GM21528 (cell line): Measurements from ENCODE around the gene CFAP100.

ENCODE experiments used
- ATAC-seq: cut with Tn5 transposase; IDR thresholded peaks from one replicate; pipeline ENCODE4 v1.9.1; 2021; ENCODE audit warnings: mild to moderate bottlenecking, moderate library complexity; ENCODE audit not compliant: unreplicated experiment, low FRiP score

Gene CFAP100

DNA sequence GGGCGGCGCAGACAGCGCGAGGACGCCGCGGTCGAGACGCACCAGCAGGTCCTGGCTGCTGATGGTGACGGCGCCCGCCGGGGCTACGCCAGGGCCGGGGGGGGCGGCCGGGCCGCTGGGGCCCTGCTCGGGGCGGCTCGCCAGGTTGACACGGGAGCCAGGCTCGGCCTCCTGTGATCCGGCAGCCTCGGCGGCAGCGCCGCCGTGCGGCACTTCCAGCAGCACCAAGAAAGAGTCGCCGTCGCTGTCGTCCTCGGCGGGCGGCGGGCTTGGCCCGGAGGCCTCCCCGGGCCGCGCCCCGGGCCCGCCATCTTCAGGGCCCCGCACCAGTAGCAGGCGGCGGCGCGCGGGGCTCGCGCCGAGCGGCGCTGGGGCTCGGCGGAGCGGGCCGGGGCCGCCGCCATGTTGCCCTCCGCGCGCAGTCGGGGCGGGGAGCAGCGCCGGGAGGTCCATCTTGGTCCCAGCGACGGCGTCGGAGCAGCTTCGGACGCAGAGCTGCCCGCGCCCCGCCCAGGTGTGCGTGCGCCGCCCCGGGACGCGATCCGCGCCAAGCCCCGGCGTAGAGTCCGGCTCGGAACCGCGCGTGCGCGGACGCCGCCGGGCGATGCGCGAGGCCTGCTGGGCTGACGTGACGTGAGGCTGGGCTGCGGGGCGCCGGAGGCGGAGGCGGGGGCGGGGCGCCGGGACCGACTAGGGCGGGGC lies 80.9 kb downstream of the CFAP100 start, which contains the start of gene ZXDC:
TSS of gene ZXDC (minus strand) at position 479 of the 702 bp plus-strand sequence. CDS start at position 453, 26 bp downstream.
- peak; percentile 76 for ATAC-seq

DNA sequence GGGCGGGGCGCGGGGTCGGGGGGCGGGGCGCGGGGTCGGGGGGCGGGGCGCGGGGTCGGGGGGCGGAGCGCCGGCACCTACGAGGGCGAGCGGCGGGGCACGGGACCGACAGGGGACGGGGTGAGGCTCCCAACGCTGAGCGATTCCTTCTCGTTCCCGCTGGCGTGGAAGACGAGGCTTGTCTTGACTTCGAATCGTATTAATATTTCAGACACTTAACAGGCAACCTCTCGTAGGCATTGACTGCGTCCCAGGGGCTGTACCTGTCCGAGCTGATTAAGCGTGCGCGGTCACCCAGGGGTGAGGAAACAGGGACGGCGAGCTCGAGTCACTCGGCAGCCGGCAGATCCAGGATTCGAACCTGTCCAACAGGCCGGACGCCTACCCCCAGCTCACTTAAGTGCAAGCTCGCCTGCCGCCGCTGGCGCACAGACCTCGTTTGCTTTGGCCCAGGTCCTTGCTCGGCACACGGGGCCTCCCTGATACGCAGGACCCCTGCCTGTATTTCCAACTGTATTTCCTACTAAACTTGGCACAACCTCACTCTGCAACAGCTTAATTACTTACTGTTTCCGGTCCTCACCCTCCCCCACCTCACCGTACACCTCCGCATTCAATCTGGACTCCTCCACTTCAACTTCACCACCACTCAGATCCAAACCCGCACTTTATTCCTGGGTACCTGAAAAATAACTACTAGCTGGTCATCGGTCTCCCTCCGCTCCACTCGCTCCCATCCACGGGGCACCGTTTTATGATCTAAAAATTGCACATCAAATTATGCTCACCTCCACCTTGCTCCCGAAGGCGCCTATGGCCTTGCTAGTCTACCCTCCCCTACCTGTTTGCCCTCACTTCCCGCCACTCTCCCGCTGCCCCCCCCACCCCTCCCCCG lies 81.7 kb downstream of the CFAP100 start:
- peak; percentile 16 for ATAC-seq

- ATAC-seq: no peak
These were observed 82.3 kb downstream of the CFAP100 start for GRCh38 chr3:126477061-126477380.

GRCh38 chr3:126478581-126479310 lies 84.0 kb downstream of the CFAP100 start:
- ATAC-seq: no peak

GRCh38 chr3:126479642-126480041 lies 84.9 kb downstream of the CFAP100 start:
- ATAC-seq: no peak

GRCh38 chr3:126480206-126480605 lies 85.5 kb downstream of the CFAP100 start:
- no peak for ATAC-seq

GRCh38 chr3:126480861-126481260 lies 86.2 kb downstream of the CFAP100 start:
- ATAC-seq: no peak

- ATAC-seq: no peak
These were observed 87.2 kb downstream of the CFAP100 start for GRCh38 chr3:126481808-126482502.

DNA sequence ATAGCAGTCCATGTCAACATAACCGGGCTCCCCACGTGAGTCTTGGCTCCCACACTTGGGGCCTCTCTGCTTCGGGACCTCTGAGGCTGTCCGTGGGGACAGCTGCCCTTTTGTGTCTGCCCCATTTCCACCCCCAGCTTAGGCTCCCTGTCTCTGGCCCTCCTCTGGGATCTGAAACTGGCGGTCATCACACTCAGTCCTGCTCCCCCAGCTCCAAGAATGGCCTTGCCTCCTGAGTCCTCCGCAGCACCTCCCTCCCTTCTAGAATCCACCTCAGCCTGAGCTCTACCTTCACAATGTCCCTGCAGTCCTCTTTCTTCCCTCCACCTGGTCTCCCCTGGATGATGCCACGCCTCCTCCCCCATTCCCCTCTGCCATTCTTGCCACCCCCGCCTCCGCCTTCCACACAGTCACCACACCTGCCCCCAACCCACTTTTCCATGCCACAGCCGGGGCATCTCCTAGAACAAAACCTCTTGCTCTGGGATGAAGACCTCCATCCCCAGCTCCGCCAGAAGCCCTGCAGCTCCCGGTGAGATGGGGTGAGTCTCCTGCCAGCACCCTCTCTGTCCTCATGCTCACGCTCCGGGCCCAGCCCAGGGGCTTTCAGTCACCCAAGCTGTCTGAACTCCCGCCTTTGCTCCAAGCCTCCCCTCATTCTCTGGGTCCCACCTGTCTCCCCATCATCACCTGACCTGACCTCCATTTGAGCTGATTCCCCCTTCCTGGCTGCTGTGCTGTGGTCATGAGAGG lies 88.0 kb downstream of the CFAP100 start:
- no peak for ATAC-seq

DNA sequence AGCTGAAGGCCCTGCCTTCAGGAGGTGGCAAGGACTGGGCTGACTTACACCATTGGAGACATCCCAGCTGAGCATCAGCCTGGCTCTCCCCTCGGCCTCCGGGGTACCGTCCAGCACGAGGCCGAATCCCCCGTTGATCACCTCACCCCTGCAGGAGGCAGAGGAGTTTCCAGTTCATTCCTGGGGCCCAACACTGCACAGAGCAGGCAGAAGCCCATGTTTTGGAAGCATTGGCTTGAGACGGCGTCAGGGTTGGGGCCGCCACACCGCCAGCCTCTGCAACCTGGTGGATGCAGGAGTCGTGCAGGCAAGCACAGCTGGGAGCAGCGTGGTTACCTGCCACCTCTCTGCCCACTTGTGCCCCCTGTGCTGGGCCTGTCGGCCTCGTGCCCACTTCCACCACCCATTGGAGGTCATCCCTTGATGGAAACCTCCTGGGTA lies 88.6 kb downstream of the CFAP100 start:
- ATAC-seq: no peak

GRCh38 chr3:126484148-126484547 lies 89.4 kb downstream of the CFAP100 start:
- no peak for ATAC-seq

DNA sequence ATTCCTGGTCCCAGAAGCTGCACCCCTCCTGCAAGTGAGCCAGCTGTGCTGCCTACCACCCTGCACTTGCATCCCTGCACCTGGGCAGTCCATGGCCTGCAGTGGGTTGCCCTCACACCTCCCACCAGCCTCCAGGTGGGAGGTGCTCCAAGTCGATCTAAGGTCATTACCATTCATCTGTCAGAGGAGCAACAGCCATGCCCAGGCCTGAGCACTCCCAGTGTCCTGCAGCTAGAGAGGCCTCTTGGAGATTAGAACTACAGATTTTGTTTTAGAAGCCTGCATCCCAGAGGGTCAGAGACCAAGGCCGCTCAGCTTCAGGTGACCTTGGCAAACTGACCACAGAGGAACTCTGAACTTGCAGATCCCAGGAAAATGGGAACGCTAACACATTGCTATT lies 90.0 kb downstream of the CFAP100 start:
- ATAC-seq: no peak

DNA sequence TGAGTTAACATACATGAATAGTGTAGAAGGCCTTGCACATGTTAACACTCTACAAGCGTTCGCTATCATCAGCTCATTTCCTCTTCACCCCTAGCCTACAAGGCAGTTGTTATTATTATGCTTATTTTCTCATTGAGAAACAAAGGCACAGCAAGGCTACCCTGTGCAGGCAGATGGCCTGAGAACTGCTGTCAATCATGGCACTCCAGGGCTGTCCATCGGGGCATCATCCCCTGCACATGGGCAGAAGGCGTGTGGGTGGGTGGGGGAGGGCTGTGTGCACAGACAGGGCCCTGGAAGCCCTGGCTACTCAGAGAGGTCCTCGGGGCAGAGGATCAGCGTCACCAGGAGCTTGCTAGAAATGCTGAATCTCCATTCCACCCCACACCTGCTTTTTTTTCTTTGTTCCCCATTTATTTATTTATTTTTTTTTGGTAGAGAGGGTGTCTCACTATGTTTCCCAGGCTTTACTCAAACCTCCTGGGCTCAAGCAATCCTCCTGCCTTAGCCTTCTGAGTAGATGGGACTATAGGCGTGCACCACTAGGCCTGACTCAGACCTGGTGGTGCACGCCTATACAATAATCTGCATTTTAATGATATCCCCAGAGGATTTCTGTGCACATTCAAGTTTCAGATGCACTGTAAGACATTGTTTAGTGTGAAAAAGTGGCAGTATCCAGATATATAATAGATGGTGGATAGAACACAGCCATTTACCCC lies 90.6 kb downstream of the CFAP100 start:
- no peak for ATAC-seq

GRCh38 chr3:126485956-126486355 lies 91.2 kb downstream of the CFAP100 start:
- no peak for ATAC-seq
